H1 (cell line): Measurements from ENCODE around the gene METTL8. TPM values are rescaled to one million over a fixed set of nuclear protein-coding genes. Genes with fewer than 3 reads are reported as not detected.

ENCODE experiments used
- CTCF ChIA-PET: fragments of 300-600 bp; sonication (Branson Sonifier 250); formaldehyde crosslinking; loops from one replicate; lab custom pipeline; 2021; ENCODE audit not compliant: partially characterized antibody; lab: Charles Lee
- POLR2A ChIA-PET: fragments of 300-600 bp; sonication (Branson Sonifier 250); formaldehyde crosslinking; loops from one replicate; lab custom pipeline; 2021; ENCODE audit warnings: inconsistent platforms; ENCODE audit not compliant: partially characterized antibody; lab: Charles Lee
- DNase-seq, 2 experiments: peaks; one replicate each; pipeline versions ENCODE4 v3.0.0 to v3.0.0-alpha.2; 2010 to 2022; ENCODE audit warnings: low spot score in 2 of 2, low read depth in 1 of 2, mixed read lengths in 1 of 2
- FAIRE-seq: peaks from 2 replicates; lab custom pipeline; 2011; peaks lifted over from hg19 to GRCh38; lab: Jason Lieb, UNC
- H2AFZ ChIP-seq: 2 replicates; pipeline ENCODE4 v1.8.1; 2012; ENCODE audit warnings: low read length, inconsistent platforms
- H2AK5ac ChIP-seq: 2 replicates; pipeline ENCODE4 v1.6.1; 2013; ENCODE audit warnings: low read depth, low read length
- H2BK120ac ChIP-seq: replicated peaks from 2 replicates; pipeline ENCODE3; 2013; ENCODE audit warnings: low read depth, low read length, inconsistent platforms
- H2BK12ac ChIP-seq: 2 replicates; pipeline ENCODE4 v1.6.1; 2013; ENCODE audit warnings: low read depth, low read length
- H2BK15ac ChIP-seq: 2 replicates; pipeline ENCODE4 v1.6.1; 2013; ENCODE audit warnings: low read length
- H2BK20ac ChIP-seq: 2 replicates; pipeline ENCODE4 v1.6.1; 2013; ENCODE audit warnings: low read length
- H2BK5ac ChIP-seq: 2 replicates; pipeline ENCODE4 v1.6.1; 2013; ENCODE audit warnings: low read depth, low read length
- H3K14ac ChIP-seq: 2 replicates; pipeline ENCODE4 v1.6.1; 2013; ENCODE audit warnings: inconsistent platforms; ENCODE audit not compliant: insufficient read length
- H3K18ac ChIP-seq: 2 replicates; pipeline ENCODE4 v1.6.1; 2013; ENCODE audit warnings: low read length; ENCODE audit errors: extremely low read depth
- H3K23ac ChIP-seq: 2 replicates; pipeline ENCODE4 v1.6.1; 2013; ENCODE audit warnings: inconsistent platforms; ENCODE audit not compliant: insufficient read length
- H3K23me2 ChIP-seq: 2 replicates; pipeline ENCODE4 v1.6.1; 2013; ENCODE audit warnings: low read depth, low read length
- H3K27ac ChIP-seq: 2 replicates; pipeline ENCODE4 v1.6.1; 2011; ENCODE audit warnings: low read depth, low read length, inconsistent platforms
- H3K27me3 ChIP-seq, 4 experiments: replicated peaks in 1 of 4; 1 replicate in 1 of 4; 2 replicates in 3 of 4; pipeline versions ENCODE4 v1.6.1 to v1.8.1; 2011 to 2013; ENCODE audit warnings: low read length in 3 of 4, mild to moderate bottlenecking in 3 of 4, inconsistent platforms in 2 of 4, mixed read lengths in 2 of 4, moderate library complexity in 1 of 4; ENCODE audit not compliant: control insufficient read depth in 3 of 4, insufficient read depth in 3 of 4; ENCODE audit errors: extremely low read depth in 1 of 4
- H3K36me3 ChIP-seq, 4 experiments: 2 replicates each; pipeline versions ENCODE4 v1.6.1 to v1.8.1; 2011 to 2013; ENCODE audit warnings: mild to moderate bottlenecking in 4 of 4, low read length in 3 of 4, moderate library complexity in 2 of 4, control low read depth in 1 of 4, inconsistent platforms in 1 of 4; ENCODE audit not compliant: insufficient read depth in 4 of 4, control insufficient read depth in 2 of 4
- H3K4ac ChIP-seq: replicated peaks from 2 replicates; pipeline ENCODE3; 2013; ENCODE audit warnings: low read length, low read depth, mixed read lengths, inconsistent platforms; ENCODE audit not compliant: insufficient read length
- H3K4me1 ChIP-seq, 4 experiments: replicated peaks in 1 of 4; 1 replicate in 1 of 4; 2 replicates in 3 of 4; pipeline versions ENCODE4 v1.6.1 to v1.8.1; 2011 to 2013; ENCODE audit warnings: low read length in 3 of 4, inconsistent platforms in 2 of 4, mixed read lengths in 1 of 4; ENCODE audit not compliant: insufficient read depth in 4 of 4, control insufficient read depth in 3 of 4
- H3K4me2 ChIP-seq, 2 experiments: 2 replicates each; pipeline versions ENCODE4 v1.6.1 to v1.8.1; 2011 to 2013; ENCODE audit warnings: low read depth in 2 of 2, low read length in 2 of 2, control low read depth in 1 of 2, inconsistent platforms in 1 of 2, mild to moderate bottlenecking in 1 of 2; ENCODE audit not compliant: insufficient read depth in 1 of 2
- H3K4me3 ChIP-seq, 4 experiments: fragments of 200-600, 300-600 bp in 1 of 4; sonication (generic), shearing (Covaris generic), sonication (Bioruptor Twin) in 1 of 4; 2 replicates each; pipeline versions ENCODE4 v1.5.1 to v1.8.1; 2011 to 2016; ENCODE audit warnings: low read length in 4 of 4, low read depth in 3 of 4, control low read depth in 2 of 4, inconsistent platforms in 2 of 4, mild to moderate bottlenecking in 2 of 4, mixed read lengths in 1 of 4, moderate library complexity in 1 of 4; ENCODE audit not compliant: insufficient read depth in 2 of 4; ENCODE audit errors: extremely low read depth in 1 of 4
- H3K56ac ChIP-seq: replicated peaks from 2 replicates; pipeline ENCODE3; 2013; ENCODE audit warnings: low read depth, mild to moderate bottlenecking, mixed read lengths, low read length, inconsistent platforms; ENCODE audit not compliant: insufficient read length
- H3K79me1 ChIP-seq: 2 replicates; pipeline ENCODE4 v1.6.1; 2013; ENCODE audit warnings: low read depth, low read length, control low read depth
- H3K79me2 ChIP-seq, 2 experiments: 2 replicates each; pipeline versions ENCODE4 v1.6.1 to v1.8.1; 2012 to 2013; ENCODE audit warnings: low read length in 2 of 2, mild to moderate bottlenecking in 2 of 2, inconsistent platforms in 1 of 2; ENCODE audit not compliant: insufficient read depth in 2 of 2, control insufficient read depth in 1 of 2
- H3K9ac ChIP-seq, 4 experiments: replicated peaks in 1 of 4; 1 replicate in 1 of 4; 2 replicates in 3 of 4; pipeline versions ENCODE4 v1.6.1 to v1.8.1; 2011 to 2013; ENCODE audit warnings: low read depth in 3 of 4, low read length in 3 of 4, control low read depth in 2 of 4, mild to moderate bottlenecking in 2 of 4, moderate library complexity in 2 of 4, inconsistent platforms in 1 of 4; ENCODE audit errors: extremely low read depth in 1 of 4
- H3K9me3 ChIP-seq, 2 experiments: 2 replicates each; pipeline versions ENCODE4 v1.6.1 to v1.8.1; 2012 to 2013; ENCODE audit warnings: mild to moderate bottlenecking in 2 of 2, moderate library complexity in 2 of 2, control low read depth in 1 of 2, inconsistent platforms in 1 of 2, low read depth in 1 of 2, low read length in 1 of 2, mixed read lengths in 1 of 2; ENCODE audit not compliant: insufficient read depth in 2 of 2
- H4K20me1 ChIP-seq, 2 experiments: replicated peaks in 1 of 2; 2 replicates each; pipeline versions ENCODE3 to v1.8.1; 2011 to 2013; ENCODE audit warnings: inconsistent platforms in 2 of 2, low read length in 2 of 2, mild to moderate bottlenecking in 1 of 2; ENCODE audit not compliant: insufficient read depth in 2 of 2, control insufficient read depth in 1 of 2
- H4K5ac ChIP-seq: 2 replicates; pipeline ENCODE4 v1.6.1; 2013; ENCODE audit warnings: low read length, low read depth, mixed read lengths, inconsistent platforms; ENCODE audit not compliant: insufficient read length
- H4K8ac ChIP-seq: 2 replicates; pipeline ENCODE4 v1.8.0; 2013; ENCODE audit warnings: mild to moderate bottlenecking, moderate library complexity, low read length, inconsistent platforms; ENCODE audit not compliant: insufficient read depth; ENCODE audit errors: extremely low read depth
- H4K91ac ChIP-seq: replicated peaks from 2 replicates; pipeline ENCODE3; 2013; ENCODE audit warnings: low read length, mixed read lengths, inconsistent platforms; ENCODE audit not compliant: insufficient read length
- BCL11A ChIP-seq, 2 experiments: IDR thresholded peaks; one replicate each; pipeline ENCODE4 v1.6.1; 2011; ENCODE audit warnings: low read depth in 2 of 2, low read length in 2 of 2, mild to moderate bottlenecking in 2 of 2
- CHD2 ChIP-seq: IDR thresholded peaks from 2 replicates; pipeline ENCODE4 v1.6.1; 2012; ENCODE audit warnings: low read length, improper control_type of control experiment
- FOSL1 ChIP-seq: IDR thresholded peaks from 2 replicates; pipeline ENCODE4 v1.6.1; 2011; ENCODE audit warnings: mild to moderate bottlenecking, low read depth, low read length, moderate library complexity; ENCODE audit not compliant: insufficient read depth
- KDM1A ChIP-seq: fragments of 200-600, 300-600 bp; sonication (generic); IDR thresholded peaks from 2 replicates; pipeline ENCODE4 v1.7.1; 2016; ENCODE audit warnings: mild to moderate bottlenecking, low read length, borderline replicate concordance
- POLR2A ChIP-seq, 2 experiments: IDR thresholded peaks; 1 replicate in 1 of 2; 2 replicates in 1 of 2; pipeline ENCODE4 v1.6.1; 2011; ENCODE audit warnings: low read depth in 2 of 2, low read length in 2 of 2, mild to moderate bottlenecking in 2 of 2; ENCODE audit errors: control extremely low read depth in 1 of 2
- POLR2AphosphoS5 ChIP-seq: IDR thresholded peaks from 2 replicates; pipeline ENCODE4 v1.6.1; 2011; ENCODE audit warnings: low read depth, low read length
- RXRA ChIP-seq: IDR thresholded peaks from 2 replicates; pipeline ENCODE4 v1.6.1; 2011; ENCODE audit warnings: low read depth, mild to moderate bottlenecking, low read length, moderate library complexity; ENCODE audit not compliant: insufficient read depth
- SP2 ChIP-seq: IDR thresholded peaks from 2 replicates; pipeline ENCODE4 v1.6.1; 2012; ENCODE audit warnings: mild to moderate bottlenecking, low read length, inconsistent platforms
- WGBS, 2 experiments: shearing (Covaris generic) in 1 of 2; methylation state at CpG; one replicate each; pipeline versions ENCODE4 v1.1.6 to v1.1.7; 2013 to 2015; ENCODE audit warnings: low lambda C conversion rate in 2 of 2, mixed read lengths in 2 of 2, inconsistent platforms in 1 of 2, low coverage in 1 of 2, missing lambda C conversion rate in 1 of 2; ENCODE audit not compliant: insufficient replicate concordance in 2 of 2, insufficient coverage in 1 of 2, insufficient read length in 1 of 2; ENCODE audit errors: extremely low coverage in 1 of 2, missing lambda C conversion rate in 1 of 2; 5-methylcytosine and 5-hydroxymethylcytosine counted together
- polyA plus RNA-seq, 7 experiments: library from polyadenylated mRNA; depleted of rRNA in 3 of 7; stranded (reverse) in 5 of 7; unstranded in 2 of 7; fragments of >200 nt in 5 of 7; fragments of 200-250 nt in 2 of 7; gene quantifications; 1 replicate in 5 of 7; 2 replicates in 1 of 7; 4 replicates in 1 of 7; pipeline versions ENCODE4 v1.2.1 to v1.2.3, GENCODE V29; 2011 to 2013; ENCODE audit warnings: missing spikeins in 2 of 7, mixed read lengths in 2 of 7
- total RNA-seq: library from RNA; stranded (reverse); fragmentation: NEBNext Ultra II Directional; extraction: Animal tissue kit (Norgen Biotek cat#: 25700); gene quantifications from 2 replicates; pipeline ENCODE4 v1.2.1, GENCODE V29; 2021

METTL8 gene
- total and polyA plus RNA-seq, 2 of the 8 experiments (the other 6 are each of a cell fraction or from before 2014, with no cell fraction given): 17.6 to 79.7 TPM

- no peak overlapping the region for H3K23ac ChIP-seq
- H2AFZ ChIP-seq: no peak overlapping the region
- peaks cover 2 to 14% (median 6%) of the 10 kb centered on the region in 4 experiments for H3K4me1 ChIP-seq
- no peak overlapping the region for H3K27ac ChIP-seq
- H3K27me3 ChIP-seq: no peaks in the 10 kb centered on the region
- peaks cover 0 to 64% of the 10 kb centered on the region in 2 experiments; a peak in 2 of 4 replicates for H3K79me2 ChIP-seq
- H3K56ac ChIP-seq: no peak overlapping the region
- POLR2A ChIA-PET: interaction anchor here (0.8 to 1.3 kb wide), 2 partner anchors 12 to 86 kb away, joined by 3 to 4 read pairs; partner anchors contain the start of gene CYBRD1
- 88% methylated on average over 1 of the region's 1 CpG; no CpG with 5 or more reads in 1 of the 2 experiments for WGBS, 2 experiments
- H3K4me3 ChIP-seq: no peak overlapping the region
- H4K5ac ChIP-seq: no peak overlapping the region
- H2BK5ac ChIP-seq: no peak overlapping the region
- no peak for FAIRE-seq
- H4K20me1 ChIP-seq: peaks cover 0 to 1% of the 10 kb centered on the region in 2 experiments
- no peak overlapping the region for H3K18ac ChIP-seq
- H3K23me2 ChIP-seq: peaks cover 4% of the 10 kb centered on the region; the same call in 1 of the 2 replicates
- H2BK12ac ChIP-seq: no peak overlapping the region
- H3K4me2 ChIP-seq: no peak overlapping the region
- no peak overlapping the region for H4K8ac ChIP-seq
- H4K91ac ChIP-seq: no peak overlapping the region
- peaks cover 9 to 48% (median 26%) of the 10 kb centered on the region in 4 experiments for H3K36me3 ChIP-seq
- CTCF ChIA-PET: no interaction called here
- no peak for DNase-seq
- no peak overlapping the region for H2BK120ac ChIP-seq
- no peak overlapping the region for H2AK5ac ChIP-seq
- no peak overlapping the region for H3K4ac ChIP-seq
- no peak overlapping the region for H3K9ac ChIP-seq
- H3K9me3 ChIP-seq: no peaks in the 10 kb centered on the region; a peak in 2 of 4 replicates
- TF ChIP-seq RXRA: no peak
- TF ChIP-seq FOSL1: no peak
- TF ChIP-seq BCL11A (IDR thresholded peaks at IDR 0.05; ENCODE audit: low read depth in 2 of 2, low read length in 2 of 2): no peak
- TF ChIP-seq KDM1A: no peak
- no peak for TF ChIP-seq POLR2AphosphoS5
- no peak for TF ChIP-seq POLR2A (IDR thresholded peaks at IDR 0.05; ENCODE audit: control extremely low read depth in 1 of 2, low read depth in 2 of 2, low read length in 2 of 2)
- TF ChIP-seq SP2: no peak
- no peak for TF ChIP-seq CHD2
- H3K14ac ChIP-seq: no peak overlapping the region
- peaks cover 2% of the 10 kb centered on the region for H3K79me1 ChIP-seq
- no peak overlapping the region for H2BK15ac ChIP-seq
- no peak overlapping the region for H2BK20ac ChIP-seq
Measured at GRCh38 chr2:171436307-171436706, 2.5 kb upstream of the METTL8 start.
